HG03103 (cell line): ENCODE results near the gene TBC1D3B.
"Not testable (repeated sequence)": the region's sequence is repeated elsewhere in the genome, so short reads cannot be mapped to it uniquely, and the experiment has no call there.

Experiments
- ATAC-seq: cut with Tn5 transposase; IDR thresholded peaks from one replicate; pipeline ENCODE4 v1.9.1; 2021; ENCODE audit warnings: low read depth; ENCODE audit not compliant: unreplicated experiment

Gene TBC1D3B

DNA sequence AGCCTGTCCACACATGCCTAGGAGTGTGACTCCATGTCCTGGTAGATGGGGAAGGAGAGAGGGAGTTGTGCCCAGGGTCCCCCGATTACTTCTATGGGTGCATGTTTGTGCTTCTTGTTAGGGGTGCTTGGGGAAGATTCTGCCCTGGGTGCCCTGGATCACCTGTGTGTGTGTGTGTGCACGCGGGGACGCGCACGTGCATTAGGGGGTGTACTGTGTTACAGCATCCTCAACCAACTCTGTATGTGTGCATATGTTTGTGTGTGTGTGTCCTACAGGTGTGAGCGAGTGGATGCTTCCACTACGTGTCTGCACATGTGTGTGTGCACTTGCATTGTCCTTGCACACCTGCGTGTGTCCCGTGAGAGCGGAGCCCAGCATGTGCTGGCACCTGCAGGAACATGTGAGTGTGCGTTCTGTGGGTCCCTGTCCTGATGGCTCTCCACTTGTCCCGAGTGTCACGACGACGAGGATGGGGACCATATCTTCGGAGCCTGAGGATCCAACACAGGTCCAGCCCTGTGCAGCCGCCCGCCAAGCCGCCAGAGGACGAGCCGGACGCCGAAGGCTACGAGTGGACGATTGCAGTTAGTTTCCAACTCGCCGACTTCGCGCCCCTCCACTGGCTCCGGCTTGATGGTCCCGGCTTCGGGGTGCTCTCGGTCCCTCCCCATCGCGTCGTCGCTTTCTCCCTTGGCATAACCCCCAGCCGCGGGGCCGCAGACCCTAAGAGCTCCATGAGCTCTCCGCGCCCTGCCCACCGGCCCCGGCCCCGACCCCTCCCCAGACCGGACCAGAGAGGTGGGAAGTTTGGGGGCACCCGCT, 6.0 kb upstream of the TBC1D3B start:
- no peak for ATAC-seq

DNA sequence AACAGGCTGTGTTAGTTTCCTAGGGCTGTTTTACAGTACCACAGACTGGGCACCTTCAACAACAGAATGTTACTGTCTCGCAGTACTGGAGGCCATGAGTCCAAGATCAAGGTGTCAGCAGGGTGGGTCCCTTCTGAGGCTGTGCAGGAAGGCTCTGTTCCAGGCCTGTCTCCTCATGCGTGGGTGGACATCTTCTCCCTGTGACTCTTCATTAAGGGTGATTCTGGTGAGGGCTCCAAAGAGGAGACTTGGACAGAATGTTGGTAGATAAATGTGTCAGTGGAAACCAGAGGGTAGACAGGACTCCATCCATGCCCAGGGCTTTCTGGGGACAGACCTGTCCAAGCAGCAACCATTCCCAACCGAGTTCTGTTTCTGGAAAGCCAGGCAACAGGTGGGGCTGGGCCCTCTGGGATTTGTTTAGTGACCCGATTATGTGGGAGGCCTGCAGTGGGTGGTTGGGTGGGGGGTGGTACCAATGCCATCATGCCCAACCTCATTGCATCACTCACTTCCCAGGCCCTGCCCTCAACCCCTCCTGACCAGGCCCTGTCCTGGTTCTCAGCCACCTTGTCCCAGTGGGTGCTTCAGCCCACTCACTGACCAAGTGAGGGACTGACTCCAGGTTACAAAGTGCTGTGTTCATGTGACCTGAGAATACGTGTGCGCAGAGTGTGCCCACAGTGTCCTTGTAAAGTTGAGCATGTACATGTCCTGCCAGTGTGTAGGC, 5.2 kb upstream of the TBC1D3B start:
- not testable (repeated sequence) for ATAC-seq

DNA sequence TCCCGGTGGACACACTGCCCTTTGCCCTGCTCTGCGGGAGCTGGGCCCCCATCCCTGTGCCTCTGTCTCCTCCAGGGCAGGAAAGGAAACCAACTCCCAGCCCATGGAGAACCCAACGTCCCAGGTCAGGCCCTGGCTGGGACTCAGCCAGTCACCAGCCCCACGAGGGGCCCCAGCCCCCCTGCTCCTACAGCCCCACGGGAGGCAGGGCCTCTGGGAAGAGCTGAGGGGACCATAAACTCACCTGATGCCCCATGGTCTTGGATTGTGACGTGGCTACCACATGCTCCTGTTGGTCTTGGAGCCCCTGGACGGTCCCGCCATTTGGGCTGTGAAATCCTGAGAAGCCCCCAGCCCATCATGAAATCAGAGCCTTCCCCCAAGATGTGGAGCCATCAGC, 7.6 kb downstream of the TBC1D3B start:
- ATAC-seq, result not testable (repeated sequence)

DNA sequence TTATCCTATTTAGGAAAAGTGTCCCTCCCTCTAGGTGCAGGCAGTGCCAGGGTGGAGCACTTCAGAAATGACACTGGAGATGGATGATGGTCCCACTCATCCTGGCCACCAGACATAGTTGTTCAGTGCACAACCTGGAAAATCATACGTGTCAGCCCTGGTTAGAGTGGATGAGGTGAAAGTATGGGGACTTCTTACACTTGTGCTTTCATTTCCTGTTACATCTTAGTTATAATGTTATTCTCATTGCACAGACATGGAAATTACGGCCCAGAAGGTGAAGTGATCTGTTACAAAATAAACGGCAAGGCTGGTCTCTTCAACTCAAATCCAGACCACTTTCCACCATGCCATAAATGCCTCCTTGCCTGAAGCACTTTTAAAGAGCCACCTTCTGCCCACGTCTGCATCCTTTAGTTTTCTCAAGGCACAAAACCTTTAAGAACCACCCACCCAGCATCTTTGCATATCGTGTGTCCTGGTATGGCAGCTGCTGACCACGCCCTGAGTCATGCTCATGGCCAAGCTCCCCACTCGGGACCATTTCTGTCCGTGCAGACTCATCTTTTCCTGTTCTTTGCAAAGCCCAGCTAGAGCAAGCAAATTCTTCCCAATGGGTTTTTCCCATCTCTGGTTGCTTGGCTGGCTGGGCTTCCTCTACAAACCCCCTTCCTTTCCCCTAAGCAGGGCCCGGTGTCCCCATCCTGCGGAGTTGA, 22.4 kb downstream of the TBC1D3B start:
- ATAC-seq, result no peak

DNA sequence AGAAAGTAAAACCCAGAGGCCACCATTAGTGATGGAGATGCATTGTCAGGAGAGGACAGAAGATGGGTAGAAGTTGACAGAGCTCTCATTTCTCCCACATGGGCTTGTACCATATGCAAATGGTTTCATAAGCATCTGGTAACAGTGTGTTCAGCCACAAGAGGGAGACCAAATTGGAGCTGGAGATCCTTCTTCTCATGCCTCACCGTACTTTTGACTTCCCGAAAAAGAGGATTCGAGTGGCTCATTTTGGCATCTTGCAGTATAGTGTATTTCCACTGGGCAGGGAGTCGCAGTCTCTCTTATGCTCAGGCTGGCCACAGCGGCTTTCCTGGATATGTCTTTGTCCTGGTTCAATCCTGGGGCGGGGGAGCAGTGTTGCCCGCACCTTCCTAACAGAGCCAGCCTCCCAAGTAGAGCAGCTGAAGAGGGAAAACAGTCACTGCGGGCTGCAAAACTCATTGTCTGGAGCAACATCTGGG, 23.8 kb downstream of the TBC1D3B start:
- ATAC-seq, result no peak

DNA sequence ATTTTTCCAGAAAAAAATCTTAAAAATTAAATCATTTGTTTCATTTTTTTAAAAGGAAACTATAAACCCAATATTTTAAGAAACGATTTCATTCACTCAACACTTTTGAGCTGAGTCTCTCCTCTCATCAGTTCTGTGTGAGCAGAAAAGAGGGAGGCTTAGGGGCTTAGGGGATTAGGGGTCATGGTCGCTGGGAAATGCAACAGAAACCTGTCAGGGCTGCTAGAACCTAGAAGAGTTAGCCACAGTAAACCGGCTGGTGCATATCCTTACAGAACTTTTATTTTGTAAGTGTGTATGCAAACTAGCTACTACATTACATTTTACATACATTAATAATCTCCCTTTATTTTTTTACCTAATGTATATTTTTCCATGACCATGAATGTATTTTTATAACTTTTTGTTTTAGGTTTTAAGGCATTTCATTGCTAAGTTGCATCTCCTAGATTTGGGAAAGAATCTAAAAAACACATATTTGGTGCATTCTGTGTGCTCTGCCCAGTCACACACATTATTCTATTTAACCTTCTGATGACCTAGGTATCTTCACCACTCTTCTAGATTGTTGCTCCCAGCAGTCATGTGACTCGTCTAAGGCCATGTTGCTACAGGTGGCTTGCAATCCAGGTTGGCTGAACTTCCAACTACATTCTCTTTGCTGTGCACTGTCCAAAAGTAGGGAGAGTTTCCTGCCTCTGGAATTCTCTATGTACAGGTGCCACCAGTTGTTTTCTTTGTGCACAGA, 24.4 kb downstream of the TBC1D3B start:
- no peak for ATAC-seq

DNA sequence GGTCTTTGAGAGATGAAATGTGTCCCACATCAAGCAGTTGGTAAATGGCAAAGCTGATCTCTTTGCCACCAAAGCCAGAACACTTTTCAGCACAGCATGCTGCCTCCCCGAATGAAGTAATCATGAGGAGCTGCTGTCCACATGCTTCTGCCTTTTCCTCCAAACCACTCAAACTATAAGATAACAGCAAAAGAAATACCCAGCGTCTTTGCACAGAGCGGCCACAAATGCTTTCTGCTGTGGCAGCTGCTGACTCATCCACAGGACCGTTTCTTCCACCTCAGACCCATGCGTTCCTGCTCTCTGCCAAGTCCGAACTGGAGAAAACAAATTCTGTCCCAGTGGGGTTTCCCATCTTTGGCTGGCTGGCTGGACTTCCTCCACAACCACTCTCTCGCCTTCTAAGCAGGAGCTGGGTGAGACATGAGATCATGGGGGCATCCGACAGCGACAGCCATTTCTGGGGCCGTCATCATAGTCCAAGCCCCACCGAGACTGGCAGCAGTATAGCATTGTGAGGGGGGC, 27.1 kb downstream of the TBC1D3B start:
- no peak for ATAC-seq

DNA sequence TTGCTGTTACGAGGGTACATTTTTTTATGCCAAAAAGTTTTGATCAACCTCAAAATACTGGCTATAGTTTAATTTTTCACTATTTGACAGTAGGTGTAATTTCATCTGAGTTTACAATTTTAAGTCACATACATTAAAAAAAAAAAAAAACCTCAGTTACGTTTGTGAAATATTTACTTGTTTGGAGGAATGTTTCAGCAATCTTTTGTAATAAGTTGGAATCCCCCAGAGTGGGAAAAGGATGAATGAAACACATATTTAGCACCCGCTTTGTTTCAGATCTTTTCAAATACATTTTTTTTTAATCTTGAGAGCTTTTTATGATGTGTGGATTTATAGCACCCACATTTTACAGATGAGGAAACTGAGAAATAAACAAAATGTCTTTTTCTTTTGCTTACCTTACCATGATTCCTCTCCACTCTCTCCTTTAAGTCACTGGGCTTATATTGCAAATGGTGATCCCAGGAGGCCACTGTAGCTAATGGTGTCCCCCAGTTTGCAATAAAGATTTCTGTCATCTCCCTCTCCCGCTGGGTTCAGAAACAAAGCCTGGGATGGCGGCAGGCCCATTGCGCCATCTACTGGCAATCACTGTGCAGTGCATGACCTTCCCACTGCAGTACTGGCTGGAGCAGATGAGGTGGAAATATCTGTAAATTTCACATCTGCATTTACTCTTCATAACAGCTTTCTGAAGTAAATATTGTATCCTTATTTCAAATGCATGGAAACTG, 27.7 kb downstream of the TBC1D3B start:
- ATAC-seq, result no peak

DNA sequence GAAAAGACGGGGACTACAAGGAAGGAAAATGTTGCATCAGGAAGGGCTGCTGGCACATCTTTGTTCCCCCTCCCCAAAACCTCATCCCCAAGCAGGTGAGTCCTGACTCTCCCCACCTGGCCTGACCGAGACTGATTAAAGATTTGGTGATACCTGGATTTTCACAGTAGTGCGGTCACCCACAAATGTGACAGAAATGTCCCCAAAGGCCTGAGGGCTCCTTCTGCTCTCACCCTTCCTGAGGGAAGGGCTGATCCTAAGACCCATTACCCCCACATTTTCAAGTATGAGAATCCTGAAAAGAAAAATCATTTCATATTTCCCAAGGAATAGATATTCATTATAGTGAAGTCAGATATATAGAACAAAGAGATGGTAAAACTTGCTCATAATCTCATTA, 28.8 kb downstream of the TBC1D3B start:
- no peak for ATAC-seq

DNA sequence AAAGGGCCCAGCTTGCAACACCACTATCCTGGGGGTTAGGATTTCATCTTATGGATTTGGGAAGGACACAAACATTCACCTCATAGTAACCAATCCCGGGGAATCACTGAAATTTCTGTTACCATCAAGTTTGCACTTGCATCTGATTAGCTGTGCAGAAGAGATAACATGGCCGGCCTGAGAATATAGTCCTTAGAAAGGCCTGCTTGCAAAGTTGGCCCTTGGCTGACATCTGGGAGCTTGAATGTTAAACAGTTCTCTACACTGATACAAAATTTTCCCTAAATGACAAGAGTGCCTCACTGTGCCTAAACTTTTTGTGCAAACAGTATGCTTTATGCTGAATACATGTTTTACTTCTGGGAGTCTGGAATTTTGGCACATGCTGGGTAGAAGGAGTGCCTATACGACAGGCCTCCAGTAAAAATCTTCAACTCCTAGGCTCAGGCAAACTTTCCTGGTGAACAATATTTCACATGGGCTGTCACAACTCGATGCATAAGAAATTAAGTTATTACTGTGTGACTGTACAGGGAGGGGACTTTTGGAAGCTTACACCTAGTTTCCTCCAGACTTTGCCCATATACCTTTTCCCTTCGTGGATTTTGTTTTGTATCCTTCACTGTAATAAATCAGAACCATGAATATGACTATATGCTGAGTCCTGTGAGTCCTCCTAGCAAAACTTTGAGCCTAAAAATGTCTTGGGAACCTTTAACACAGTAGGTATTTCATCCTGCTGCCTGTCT, 31.3 kb downstream of the TBC1D3B start:
- ATAC-seq, result no peak

DNA sequence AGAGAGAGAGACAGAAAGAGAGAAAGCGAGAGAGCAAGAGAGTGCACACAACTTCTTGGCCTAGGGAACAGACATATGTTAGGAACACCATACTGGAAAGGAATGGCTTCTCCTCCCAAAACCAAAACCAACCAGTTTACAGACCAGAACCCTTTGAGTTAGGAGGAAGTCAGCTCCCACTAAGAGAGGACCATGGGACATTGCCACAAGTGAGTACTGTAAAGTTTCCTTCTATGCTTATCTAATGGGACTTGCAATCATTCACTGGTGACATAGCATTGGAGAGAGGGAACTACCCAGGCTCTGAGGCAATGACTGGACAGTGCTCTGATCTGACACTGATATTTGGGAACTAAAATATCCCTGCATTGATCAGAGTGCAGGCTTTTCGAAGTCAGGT, 32.4 kb downstream of the TBC1D3B start:
- ATAC-seq, result no peak

DNA sequence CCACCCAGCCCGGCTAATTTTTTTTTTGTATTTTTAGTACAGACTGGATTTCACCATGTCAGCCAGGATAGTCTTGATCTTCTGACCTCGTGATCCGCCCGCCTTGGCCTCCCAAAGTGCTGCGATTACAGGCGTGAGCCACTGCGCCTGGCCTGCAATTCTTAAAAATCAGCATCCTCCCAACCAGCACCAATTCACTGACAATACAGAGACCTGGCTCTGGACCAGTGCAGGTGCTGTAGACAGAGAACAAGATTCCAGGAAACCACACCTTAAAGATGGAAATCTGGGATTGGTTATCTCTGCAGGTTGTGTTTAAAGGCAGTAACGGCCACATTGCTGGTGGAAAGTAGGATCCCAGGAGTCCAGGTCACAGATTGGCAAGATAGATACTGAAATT, 33.6 kb downstream of the TBC1D3B start:
- no peak for ATAC-seq

DNA sequence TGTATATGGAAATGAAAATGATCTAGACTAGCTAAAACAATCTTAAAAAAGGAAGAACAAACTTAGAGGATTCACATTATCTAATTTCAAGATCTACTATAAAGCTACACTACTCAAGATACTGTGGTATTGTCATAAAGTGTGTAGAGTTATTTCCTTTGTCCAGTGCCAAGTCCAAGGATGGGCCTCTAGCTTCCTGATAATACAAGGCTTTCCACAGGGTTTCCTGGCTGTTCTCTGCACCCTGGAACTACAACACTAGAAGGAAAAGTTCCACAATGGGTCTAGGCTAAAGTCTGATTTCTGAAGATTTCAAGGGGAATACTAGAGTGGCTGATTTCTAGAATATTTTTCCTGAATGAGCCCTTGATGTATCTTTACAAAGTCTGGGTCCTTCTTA, 34.2 kb downstream of the TBC1D3B start:
- no peak for ATAC-seq

DNA sequence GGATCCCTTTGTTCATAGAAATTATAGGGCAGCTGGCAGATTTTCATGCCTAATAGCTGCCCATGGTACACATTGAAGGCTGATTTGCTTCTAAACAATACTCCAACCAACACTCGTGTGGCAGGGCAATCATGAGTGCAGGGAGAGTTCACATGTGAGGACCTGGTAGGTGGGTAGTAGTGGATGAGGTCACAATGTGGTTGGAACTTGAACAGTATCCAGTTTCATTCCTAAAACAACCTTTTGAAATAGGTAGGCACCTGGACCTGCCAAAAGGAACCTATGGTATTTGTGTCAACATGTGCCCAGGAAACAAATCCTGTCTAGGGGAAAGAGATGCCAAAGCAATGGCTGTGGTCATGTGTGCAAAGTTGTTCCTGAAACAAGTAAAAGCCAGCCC, 40.0 kb downstream of the TBC1D3B start:
- no peak for ATAC-seq

DNA sequence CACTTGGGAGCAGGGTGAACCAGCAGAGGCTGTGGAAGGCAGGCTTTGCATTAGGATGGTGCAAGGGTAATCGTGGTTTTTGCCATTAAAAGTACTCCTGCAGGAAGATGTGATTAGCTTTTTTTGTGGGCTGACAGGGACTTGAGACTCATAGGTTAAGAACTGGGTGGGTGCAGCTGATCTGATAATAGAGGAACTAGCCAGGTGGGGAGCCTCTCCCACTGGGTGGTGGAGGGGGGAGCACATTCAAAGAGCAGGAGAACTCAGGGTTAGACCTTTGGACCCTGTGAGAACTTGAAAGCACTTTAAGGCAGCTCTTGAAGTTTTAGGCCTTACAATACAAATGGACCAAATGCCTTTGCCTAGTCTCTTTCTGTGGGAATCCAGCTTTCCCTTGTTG, 40.4 kb downstream of the TBC1D3B start:
- no peak for ATAC-seq

DNA sequence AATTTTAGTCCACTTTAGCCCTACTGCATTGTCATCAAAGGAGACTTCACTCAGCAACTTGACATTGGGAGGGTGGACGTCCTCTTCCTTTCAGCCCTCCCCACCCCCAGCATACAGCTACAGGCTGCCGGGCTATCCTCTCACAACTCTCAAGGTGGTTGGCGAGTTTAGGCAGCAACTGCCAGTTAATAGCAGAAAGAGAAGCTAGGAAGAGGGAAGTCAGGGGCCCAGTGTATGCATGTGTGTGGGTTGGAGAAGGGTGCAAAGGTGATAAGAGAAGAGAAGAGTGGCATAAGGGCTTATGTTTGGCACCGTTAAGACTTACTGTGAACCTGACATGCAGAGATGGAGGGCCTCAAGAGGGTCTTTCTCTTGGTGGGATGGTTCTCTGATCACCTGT, 41.0 kb downstream of the TBC1D3B start:
- no peak for ATAC-seq

DNA sequence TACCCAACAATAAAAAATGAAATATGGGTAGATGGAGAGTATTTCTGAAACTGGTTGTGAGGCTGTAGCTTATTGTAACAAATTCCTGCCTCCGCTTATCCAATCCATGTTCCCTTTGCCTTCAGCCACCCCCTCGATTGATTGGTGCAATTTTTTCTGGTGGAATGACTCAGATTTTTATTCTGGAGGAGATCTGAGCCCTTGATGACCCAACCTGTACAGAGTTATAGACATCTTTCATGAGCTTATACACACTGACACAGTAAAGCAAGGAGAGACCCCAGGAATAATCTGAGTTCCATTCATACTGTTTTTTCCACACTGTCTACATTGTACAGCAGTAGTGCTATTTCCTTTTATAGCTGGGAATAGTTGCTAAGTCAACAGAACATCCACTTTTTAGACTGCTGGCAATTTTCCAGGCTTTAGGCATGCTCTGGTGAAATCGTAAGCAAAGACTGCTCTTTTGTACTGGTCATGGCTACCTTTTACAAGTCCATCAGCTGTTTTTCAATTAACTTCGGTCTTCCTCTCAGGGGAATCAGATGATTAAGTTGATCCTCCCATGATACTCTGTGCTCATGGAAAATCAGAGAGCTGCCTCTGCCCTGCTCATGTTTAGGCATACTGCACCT, 42.7 kb downstream of the TBC1D3B start:
- no peak for ATAC-seq

DNA sequence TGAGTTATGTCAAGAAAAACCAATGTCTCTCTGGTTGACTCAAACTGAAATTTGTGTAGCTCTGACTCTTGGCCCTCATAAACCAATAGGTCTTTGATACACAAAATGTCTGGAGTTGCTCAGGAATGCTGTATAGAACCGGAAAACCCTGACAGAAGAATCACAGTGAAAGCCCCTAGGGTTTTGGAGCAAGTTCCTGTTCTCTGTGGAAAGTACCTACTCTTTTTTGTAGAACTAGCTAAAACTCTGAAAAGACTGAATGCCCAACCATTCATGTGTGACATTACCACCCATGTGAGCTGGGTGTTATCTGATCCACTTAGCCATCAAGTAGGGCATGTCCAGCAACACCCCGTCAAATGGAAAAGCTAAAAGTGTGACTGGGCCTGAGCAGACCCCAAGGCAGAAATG, 44.0 kb downstream of the TBC1D3B start:
- ATAC-seq, result no peak

DNA sequence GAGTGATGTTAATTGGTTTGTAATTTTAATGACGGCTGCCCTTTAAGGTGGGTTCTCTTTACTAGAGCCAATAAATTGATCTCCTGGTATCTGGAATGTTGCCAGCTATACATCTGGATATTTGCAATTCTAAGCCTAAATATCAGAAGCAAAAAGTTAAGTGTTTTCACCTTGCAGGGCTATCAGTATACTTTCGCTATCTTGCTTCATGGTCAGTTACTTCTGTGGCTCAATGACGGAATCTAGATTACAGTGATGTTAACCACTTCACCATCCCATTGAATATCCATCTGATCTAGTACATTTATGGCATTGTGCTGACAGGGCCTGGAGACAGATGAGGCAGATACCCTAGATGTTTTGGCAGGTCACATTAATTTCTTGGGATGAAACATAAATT, 44.5 kb downstream of the TBC1D3B start:
- ATAC-seq, result no peak
